ENCODE results near the gene SWAP70.
A peak's percentile ranks its signal among the peaks of the same experiment; 100 is the strongest.

Gene SWAP70

DNA sequence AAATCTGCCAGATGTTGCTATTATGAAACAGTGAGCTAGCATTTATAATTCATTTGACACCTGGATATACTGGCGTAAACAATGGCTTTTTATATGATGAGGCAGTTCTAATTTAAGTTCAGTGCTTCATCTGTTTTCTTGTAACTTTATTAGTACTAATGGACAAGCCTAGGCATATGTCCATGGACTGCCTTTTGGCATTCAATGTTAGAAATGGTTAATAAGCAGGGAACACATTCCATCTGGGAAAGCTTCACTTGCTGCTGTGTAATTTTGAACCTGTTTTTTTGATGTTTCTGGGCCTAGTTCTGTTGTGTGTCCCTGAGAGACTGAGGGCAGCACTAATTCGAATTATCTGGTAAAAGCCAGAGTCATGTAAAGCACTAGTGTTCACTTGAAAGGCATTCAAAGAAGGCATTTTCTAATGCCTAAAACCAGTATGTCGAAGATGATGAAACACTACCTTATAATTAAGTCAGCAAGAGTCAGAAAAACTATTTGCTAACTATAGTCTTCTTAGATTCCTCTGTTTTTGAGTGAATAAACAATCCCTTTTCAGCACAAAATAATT is 138.5 kb downstream of the SWAP70 start:
- peaks cover 8 to 21% of the 10 kb centered on the region in 2 donors for H3K4me1 ChIP-seq (ENCODE audit: control insufficient read depth in 1 of 2, insufficient read depth in 2 of 2, low read length in 2 of 2)
- no peaks in the 10 kb centered on the region for H3K9me3 ChIP-seq (ENCODE audit: control insufficient read depth in 1 of 2, low read length in 2 of 2)
- peaks cover 7 to 9% of the 10 kb centered on the region in 2 donors for H3K36me3 ChIP-seq (ENCODE audit: control insufficient read depth in 1 of 2, insufficient read depth in 2 of 2, low read length in 2 of 2)
- H3K27me3 ChIP-seq (ENCODE audit: low read depth, low read length), result no peaks in the 10 kb centered on the region
- peak overlapping the region; percentile 73 for H3K27ac ChIP-seq (ENCODE audit: low read length)
- no peak overlapping the region for H3K4me3 ChIP-seq (ENCODE audit: low read depth in 1 of 2, low read length in 2 of 2)

Measured in muscle layer of duodenum (tissue), 2 donors.